MCF 10A (cell line): ENCODE results near the gene LSM14A. TPM values are rescaled to one million over a fixed set of nuclear protein-coding genes. Genes with fewer than 3 reads are reported as not detected.
A peak's percentile ranks its signal among the peaks of the same experiment; 100 is the strongest.
"Not testable (repeated sequence)": the region's sequence is repeated elsewhere in the genome, so short reads cannot be mapped to it uniquely, and the experiment has no call there.

Source experiments
- BruUV-seq: library from RNA; stranded (reverse); fragments of 400-500 nt; replicated peaks from 2 replicates; lab custom pipeline; 2021; lab: Mats Ljungman, UMichigan
- CTCF ChIA-PET: fragments of 300-600 bp; sonication (Branson Sonifier 250); formaldehyde crosslinking; extraction: SDS; loops from one replicate; lab custom pipeline; 2021; ENCODE audit warnings: antibody characterized with exemption, inconsistent platforms; lab: Yijun Ruan, JAX
- POLR2A ChIA-PET: fragments of 300-600, 350-650 bp; sonication (Branson Sonifier 250); formaldehyde crosslinking; extraction: SDS; loops from one replicate; lab custom pipeline; 2020; ENCODE audit warnings: antibody characterized with exemption, inconsistent platforms; lab: Yijun Ruan, JAX
- DNase-seq: peaks from one replicate; pipeline ENCODE4 v3.0.0-alpha.2; 2018; ENCODE audit not compliant: unreplicated experiment
- H3K27ac Mint-ChIP-seq: one replicate; pipeline ENCODE4 v1.8.0; 2022; ENCODE audit warnings: mild to moderate bottlenecking, low read depth, mixed read lengths; ENCODE audit not compliant: unreplicated experiment
- H3K27me3 Mint-ChIP-seq: one replicate; pipeline ENCODE4 v1.8.0; 2022; ENCODE audit warnings: mixed read lengths; ENCODE audit not compliant: insufficient read depth, unreplicated experiment
- H3K36me3 Mint-ChIP-seq: one replicate; pipeline ENCODE4 v1.8.0; 2022; ENCODE audit warnings: mild to moderate bottlenecking, moderate library complexity, mixed read lengths; ENCODE audit not compliant: insufficient read depth, unreplicated experiment
- H3K4me1 Mint-ChIP-seq: one replicate; pipeline ENCODE4 v1.8.0; 2022; ENCODE audit warnings: mixed read lengths; ENCODE audit not compliant: insufficient read depth, unreplicated experiment
- H3K4me3 Mint-ChIP-seq: one replicate; pipeline ENCODE4 v1.8.0; 2022; ENCODE audit warnings: mild to moderate bottlenecking, moderate library complexity, mixed read lengths; ENCODE audit not compliant: unreplicated experiment
- H3K9me3 Mint-ChIP-seq: one replicate; pipeline ENCODE4 v1.8.0; 2022; ENCODE audit warnings: mixed read lengths; ENCODE audit not compliant: unreplicated experiment
- intact Hi-C: fragments of 100-400 bp; cut with micrococcal nuclease; formaldehyde crosslinking; loops from 2 replicates; pipeline ENCODE4 v1.14.1; 2022
- total RNA-seq: library from RNA; stranded (reverse); gene quantifications from 2 replicates; pipeline ENCODE4 v1.2.3, GENCODE V29; 2022
- TF ChIP-seq, protein P1 (sequence below): fragments of 200-600 bp; IDR thresholded peaks from one replicate; pipeline ENCODE4 v1.8.0; 2022; ENCODE audit warnings: antibody characterized with exemption, mild to moderate bottlenecking; ENCODE audit not compliant: unreplicated experiment

The LSM14A gene
- total RNA-seq, 1 experiment from 2014 or later, result 100 TPM

- ChIA-PET CTCF (interaction anchor here (1.2 kb wide), 1 partner anchor 20 kb away, joined by 4 read pairs; no protein-coding TSS in a partner anchor), POLR2A (no interaction called here)
- Mint-ChIP-seq H3K4me1 (no peaks in the 10 kb centered on the region), H3K9me3 (no peaks in the 10 kb centered on the region), H3K36me3 (peaks cover 6% of the 10 kb centered on the region), H3K27ac (no peak overlapping the region), H3K4me3 (no peak overlapping the region), H3K27me3 (peaks cover 17% of the 10 kb centered on the region)
- TF ChIP-seq, protein P1, sequence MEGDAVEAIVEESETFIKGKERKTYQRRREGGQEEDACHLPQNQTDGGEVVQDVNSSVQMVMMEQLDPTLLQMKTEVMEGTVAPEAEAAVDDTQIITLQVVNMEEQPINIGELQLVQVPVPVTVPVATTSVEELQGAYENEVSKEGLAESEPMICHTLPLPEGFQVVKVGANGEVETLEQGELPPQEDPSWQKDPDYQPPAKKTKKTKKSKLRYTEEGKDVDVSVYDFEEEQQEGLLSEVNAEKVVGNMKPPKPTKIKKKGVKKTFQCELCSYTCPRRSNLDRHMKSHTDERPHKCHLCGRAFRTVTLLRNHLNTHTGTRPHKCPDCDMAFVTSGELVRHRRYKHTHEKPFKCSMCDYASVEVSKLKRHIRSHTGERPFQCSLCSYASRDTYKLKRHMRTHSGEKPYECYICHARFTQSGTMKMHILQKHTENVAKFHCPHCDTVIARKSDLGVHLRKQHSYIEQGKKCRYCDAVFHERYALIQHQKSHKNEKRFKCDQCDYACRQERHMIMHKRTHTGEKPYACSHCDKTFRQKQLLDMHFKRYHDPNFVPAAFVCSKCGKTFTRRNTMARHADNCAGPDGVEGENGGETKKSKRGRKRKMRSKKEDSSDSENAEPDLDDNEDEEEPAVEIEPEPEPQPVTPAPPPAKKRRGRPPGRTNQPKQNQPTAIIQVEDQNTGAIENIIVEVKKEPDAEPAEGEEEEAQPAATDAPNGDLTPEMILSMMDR, result no peak
- no peak for DNase-seq
- no TSS peak for BruUV-seq
- intact Hi-C loops, result no loop called here
Measured at GRCh38 chr19:34165295-34165738, 7.0 kb upstream of the LSM14A start.

DNA sequence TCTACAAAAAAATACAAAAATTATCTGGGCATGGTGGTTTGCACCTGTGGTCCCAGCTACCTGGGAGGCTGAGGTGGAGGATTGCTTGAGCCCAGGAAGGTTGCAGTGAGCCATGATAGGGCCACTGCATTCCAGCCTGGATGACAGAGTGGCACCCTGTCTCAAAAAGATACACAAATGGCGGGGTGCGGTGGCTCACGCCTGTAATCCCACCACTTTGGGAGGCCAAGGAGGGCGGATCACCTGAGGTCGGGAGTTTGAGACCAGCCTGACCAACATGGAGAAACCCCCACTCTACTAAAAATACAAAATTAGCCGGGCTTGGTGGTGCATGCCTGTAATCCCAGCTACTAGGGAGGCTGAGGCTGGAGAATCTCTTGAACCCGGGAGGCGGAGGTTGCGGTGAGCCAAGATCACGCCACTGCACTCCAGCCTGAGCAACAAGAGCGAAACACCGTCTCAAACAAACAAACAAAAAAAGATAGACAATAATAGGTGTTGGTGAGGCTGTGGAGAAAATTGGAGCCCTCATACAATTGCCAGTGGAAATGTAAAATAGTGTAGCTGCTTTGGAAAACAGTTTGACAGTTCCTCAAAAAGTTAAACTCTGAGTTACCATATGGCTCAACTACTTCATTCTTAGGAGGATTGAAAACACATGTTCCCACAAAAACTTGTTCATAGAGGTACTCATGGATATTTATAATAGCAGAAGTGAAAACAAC lies 2.7 kb upstream of the LSM14A start:
- H3K4me3 Mint-ChIP-seq, DNase-seq, H3K4me1 Mint-ChIP-seq, BruUV-seq, intact Hi-C loops, H3K27ac Mint-ChIP-seq, H3K9me3 Mint-ChIP-seq: not testable (repeated sequence)
- ChIA-PET POLR2A (interaction anchor here (1.7 kb wide), 1 partner anchor 9 kb away, joined by 4 read pairs; no protein-coding TSS in a partner anchor), CTCF (interaction anchor here (2.1 kb wide), 1 partner anchor 24 kb away, joined by 8 read pairs; no protein-coding TSS in a partner anchor)
- H3K27me3 Mint-ChIP-seq, result peaks cover 17% of the 10 kb centered on the region
- peaks cover 25% of the 10 kb centered on the region for H3K36me3 Mint-ChIP-seq

DNA sequence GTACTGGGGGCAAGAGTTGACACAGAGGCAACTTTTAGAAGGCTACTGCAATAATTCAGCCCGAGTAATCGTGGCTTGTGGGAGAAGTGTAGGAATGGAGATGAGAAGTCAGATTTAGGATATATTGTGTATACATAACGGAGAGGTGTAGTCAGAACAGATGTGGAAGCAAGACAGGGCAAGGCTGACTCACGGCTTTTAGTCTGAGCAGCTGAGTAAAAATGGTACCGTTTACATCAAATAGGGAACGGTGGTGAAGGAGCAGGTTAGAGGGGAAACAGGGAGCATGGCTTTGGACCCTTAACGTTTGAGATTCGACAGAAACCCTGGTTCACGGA lies 796 bp upstream of the LSM14A start:
- POLR2A ChIA-PET, result interaction anchor here (0.7 to 2.8 kb wide), 7 partner anchors 13 to 869 kb away, joined by 3 to 11 read pairs (median 5); partner anchors contain the start of gene CEBPA
- CTCF ChIA-PET, result interaction anchor here (0.8 to 1.6 kb wide), 3 partner anchors 23 to 166 kb away, joined by 3 to 6 read pairs (median 5); no protein-coding TSS in a partner anchor

GRCh38 chr19:34172661-34173192 lies 423 bp downstream of the LSM14A start:
- POLR2A ChIA-PET, result interaction anchor here (0.7 to 2.9 kb wide), 11 partner anchors 12 to 870 kb away, joined by 3 to 11 read pairs (median 6); partner anchors contain the start of genes CEBPA and UBA2
- no peak for DNase-seq
- Mint-ChIP-seq H3K9me3 (no peaks in the 10 kb centered on the region), H3K4me3 (peak overlapping the region; percentile 86), H3K4me1 (peaks cover 15% of the 10 kb centered on the region), H3K27me3 (peaks cover 15% of the 10 kb centered on the region), H3K36me3 (peaks cover 42% of the 10 kb centered on the region), H3K27ac (peak overlapping the region; percentile 96)
- CTCF ChIA-PET, result interaction anchor here (1.1 to 1.6 kb wide), 3 partner anchors 27 to 48 kb away, joined by 3 to 6 read pairs (median 5); no protein-coding TSS in a partner anchor
- TF ChIP-seq, protein P1, result no peak
- intact Hi-C loops, result loop anchor here (2.0 kb wide), 1 partner anchor 48 kb away; no protein-coding TSS in a partner anchor
- BruUV-seq, result no TSS peak

More for the DNA sequence above, 796 bp upstream of the LSM14A start:
- H3K4me1 Mint-ChIP-seq, result peaks cover 6% of the 10 kb centered on the region
- H3K36me3 Mint-ChIP-seq, result peaks cover 39% of the 10 kb centered on the region
- peak; percentile 44 for DNase-seq
- intact Hi-C loops, result no loop called here
- TF ChIP-seq, protein P1, result no peak
- no peaks in the 10 kb centered on the region for H3K9me3 Mint-ChIP-seq
- H3K4me3 Mint-ChIP-seq, result peak overlapping the region; percentile 86
- H3K27ac Mint-ChIP-seq, result peak overlapping the region; percentile 96
- H3K27me3 Mint-ChIP-seq, result peaks cover 17% of the 10 kb centered on the region
- BruUV-seq, result no TSS peak
